Stomach (tissue), 9 donors: ENCODE measurements around the gene IL31RA. TPM values are rescaled to one million over a fixed set of nuclear protein-coding genes. Genes with fewer than 3 reads are reported as not detected.
A peak's percentile ranks its signal among the peaks of the same experiment; 100 is the strongest.
"Not testable (repeated sequence)": the region's sequence is repeated elsewhere in the genome, so short reads cannot be mapped to it uniquely, and the experiment has no call there.

Experiments used
- DNase-seq, 2 donors: peaks; one replicate each; pipeline versions ENCODE4 v3.0.0 to v3.0.0-alpha.2; 2013 to 2019
- H3K27ac ChIP-seq, 5 donors: fragments of 200-600 bp in 4 of 5; sonication (generic) in 4 of 5; one replicate each; pipeline ENCODE4 v1.5.1; 2013 to 2019; ENCODE audit warnings: mild to moderate bottlenecking in 1 of 5, moderate library complexity in 1 of 5
- H3K27me3 ChIP-seq, 3 donors: fragments of 200-600 bp; sonication (generic); one replicate each; pipeline ENCODE4 v1.5.1; 2017 to 2019; ENCODE audit warnings: mixed run types in 1 of 3
- H3K36me3 ChIP-seq, 4 donors: fragments of 200-600 bp; sonication (generic); 1 replicate in 3 of 4; 2 replicates in 1 of 4; pipeline ENCODE4 v1.5.1; 2016 to 2019
- H3K4me1 ChIP-seq, 4 donors: fragments of 200-600 bp; sonication (generic); one replicate each; pipeline ENCODE4 v1.5.1; 2016 to 2019
- H3K4me3 ChIP-seq, 4 donors: fragments of 200-600 bp; sonication (generic) in 3 of 4; one replicate each; pipeline ENCODE4 v1.5.1; 2016 to 2019; ENCODE audit warnings: mild to moderate bottlenecking in 1 of 4
- H3K9me3 ChIP-seq, 4 donors: fragments of 200-600 bp; sonication (generic); one replicate each; pipeline ENCODE4 v1.5.1; 2016 to 2019
- CTCF ChIP-seq, 7 experiments: fragments of 450-650 bp in 4 of 7; fragments of 200-600 bp in 3 of 7; sonication (generic) in 3 of 7; IDR thresholded peaks; one replicate each; pipeline ENCODE4 v1.5.1; 2016 to 2019; ENCODE audit warnings: antibody characterized with exemption in 7 of 7, control low read depth in 2 of 7, mild to moderate bottlenecking in 1 of 7
- EP300 ChIP-seq: sonication (generic); formaldehyde crosslinking; IDR thresholded peaks from one replicate; pipeline ENCODE4 v1.6.1; 2017; ENCODE audit warnings: antibody characterized with exemption
- POLR2A ChIP-seq, 4 donors: fragments of 450-650 bp; IDR thresholded peaks; one replicate each; pipeline ENCODE4 v1.6.1; 2016; ENCODE audit warnings: antibody characterized with exemption in 4 of 4, control low read depth in 2 of 4, mild to moderate bottlenecking in 1 of 4, moderate library complexity in 1 of 4
- POLR2AphosphoS5 ChIP-seq, 3 donors: sonication (generic); formaldehyde crosslinking; IDR thresholded peaks; one replicate each; pipeline ENCODE4 v1.6.1; 2016; ENCODE audit warnings: antibody characterized with exemption in 3 of 3
- WGBS, 5 donors: extraction: QIAGEN DNeasy Blood & Tissue Kit in 3 of 5; methylation state at CpG; one replicate each; pipeline versions ENCODE4 v1.1.5 to v1.1.7; 2013 to 2018; 5-methylcytosine and 5-hydroxymethylcytosine counted together
- intact Hi-C: fragments of 100-400 bp; cut with DNase I; formaldehyde crosslinking; loops from one replicate; pipeline ENCODE4 v1.15.1; 2023; ENCODE audit warnings: low total_unique reads
- polyA plus RNA-seq, 3 donors: library from polyadenylated mRNA; stranded (reverse); fragments of 200-250 nt; gene quantifications; one replicate each; pipeline ENCODE4 v1.2.3, GENCODE V29; 2013
- total RNA-seq, 5 donors: library from RNA; depleted of rRNA; stranded (reverse); fragments of >200 nt; gene quantifications; one replicate each; pipeline versions ENCODE4 v1.1.0 to v1.2.3, GENCODE V29; 2014 to 2016
- donor health status: healthy with polysubstance abuse.
- donor health status: Bipolar disorder and iron deficiency.
- donor health status: healthy.

Gene IL31RA
- total and polyA plus RNA-seq, 8 donors, result 0.18 to 1.3 TPM; not detected in 6

- no peaks in the 10 kb centered on the region for H3K27me3 ChIP-seq
- TF ChIP-seq POLR2A (IDR thresholded peaks at IDR 0.05) (no peak), CTCF (IDR thresholded peaks at IDR 0.05) (no peak), POLR2AphosphoS5 (IDR thresholded peaks at IDR 0.05) (no peak), EP300 (no peak)
- H3K4me1 ChIP-seq, result peaks cover 0 to 23% (median 0%) of the 10 kb centered on the region in 4 donors
- H3K9me3 ChIP-seq, result no peaks in the 10 kb centered on the region
- no peak overlapping the region for H3K4me3 ChIP-seq
- intact Hi-C loops, result loop anchor here (5.0 kb wide), 1 partner anchor 268 kb away; no protein-coding TSS in a partner anchor
- peaks cover 3 to 29% (median 25%) of the 10 kb centered on the region in 4 donors for H3K36me3 ChIP-seq
- 70 to 86% (median 82%) methylated on average over 2 of the region's 2 CpGs for WGBS, 5 donors
- no peak for DNase-seq
- H3K27ac ChIP-seq, result peak overlapping the region in 3 of 5 donors; percentile 22 to 43 (median 23)
These were observed 83.6 kb downstream of the IL31RA start for GRCh38 chr5:55934720-55935119.

- peaks cover 4 to 36% (median 31%) of the 10 kb centered on the region in 4 donors for H3K36me3 ChIP-seq
- no peak overlapping the region for H3K27ac ChIP-seq
- intact Hi-C loops, result no loop called here
These were observed 84.2 kb downstream of the IL31RA start for GRCh38 chr5:55935371-55935770.

GRCh38 chr5:55936100-55936693, 85.0 kb downstream of the IL31RA start:
- 27 to 32% (median 30%) methylated on average over 3 of the region's 3 CpGs for WGBS, 5 donors
- Histone ChIP-seq H3K4me3 (no peak overlapping the region), H3K36me3 (peaks cover 8 to 44% (median 39%) of the 10 kb centered on the region in 4 donors), H3K9me3 (no peaks in the 10 kb centered on the region), H3K27ac (no peak overlapping the region), H3K27me3 (no peaks in the 10 kb centered on the region), H3K4me1 (peaks cover 0 to 23% (median 0%) of the 10 kb centered on the region in 4 donors)
- intact Hi-C loops, result no loop called here
- TF ChIP-seq POLR2AphosphoS5 (IDR thresholded peaks at IDR 0.05) (no peak), CTCF (IDR thresholded peaks at IDR 0.05) (peak in 5 of 7 experiments; percentile 35 to 81 (median 70))
- DNase-seq, result peak; percentile 81 to 93

More at GRCh38 chr5:55935371-55935770, 84.2 kb downstream of the IL31RA start:
- 85 to 95% (median 92%) methylated on average over 6 of the region's 6 CpGs for WGBS, 5 donors
- H3K4me1 ChIP-seq, result peaks cover 0 to 23% (median 0%) of the 10 kb centered on the region in 4 donors
- TF ChIP-seq CTCF (IDR thresholded peaks at IDR 0.05), result no peak
- TF ChIP-seq POLR2A (IDR thresholded peaks at IDR 0.05), result no peak
- TF ChIP-seq POLR2AphosphoS5 (IDR thresholded peaks at IDR 0.05), result no peak
- TF ChIP-seq EP300, result no peak
- DNase-seq, result no peak
- H3K4me3 ChIP-seq, result no peak overlapping the region
- no peaks in the 10 kb centered on the region for H3K27me3 ChIP-seq
- H3K9me3 ChIP-seq, result no peaks in the 10 kb centered on the region

- H3K27me3 ChIP-seq, intact Hi-C loops, H3K4me3 ChIP-seq, DNase-seq, H3K27ac ChIP-seq, H3K9me3 ChIP-seq: not testable (repeated sequence)
- Histone ChIP-seq H3K36me3 (peaks cover 19 to 58% (median 53%) of the 10 kb centered on the region in 4 donors), H3K4me1 (peaks cover 0 to 23% (median 0%) of the 10 kb centered on the region in 4 donors)
These were observed 86.4 kb downstream of the IL31RA start for GRCh38 chr5:55937598-55937997.

GRCh38 chr5:55941154-55941553, 90.0 kb downstream of the IL31RA start:
- H3K27me3 ChIP-seq, H3K9me3 ChIP-seq, H3K4me3 ChIP-seq, intact Hi-C loops, DNase-seq, H3K4me1 ChIP-seq, H3K27ac ChIP-seq: not testable (repeated sequence)
- 88 to 96% (median 93%) methylated on average over 4 of the region's 4 CpGs for WGBS, 5 donors
- peaks cover 25 to 87% (median 84%) of the 10 kb centered on the region in 4 donors for H3K36me3 ChIP-seq
